AG04449 (cell line): ENCODE data around the gene EXD3.

Experiments used
- CTCF ChIA-PET: fragments of 350-600 bp; formaldehyde crosslinking; extraction: SDS; loops from one replicate; lab custom pipeline; 2021; ENCODE audit warnings: antibody characterized with exemption; lab: Yijun Ruan, JAX
- POLR2A ChIA-PET: fragments of 400-600, 350-600 bp; formaldehyde crosslinking; extraction: SDS; loops from one replicate; lab custom pipeline; 2020; ENCODE audit warnings: antibody characterized with exemption, inconsistent platforms; lab: Yijun Ruan, JAX
- DNase-seq: peaks from one replicate; pipeline ENCODE4 v3.0.0-alpha.2; 2010; ENCODE audit warnings: low read depth, low spot score
- H3K4me3 ChIP-seq: 2 replicates; pipeline ENCODE4 v1.5.1; 2011; ENCODE audit warnings: low read depth, mild to moderate bottlenecking, control low read depth, low read length
- TF ChIP-seq, protein P1 (sequence below): IDR thresholded peaks from one replicate; pipeline ENCODE4 v1.5.1; 2011; ENCODE audit warnings: mild to moderate bottlenecking, moderate library complexity, low read length, control low read depth, inconsistent platforms; ENCODE audit not compliant: insufficient read depth; ENCODE audit errors: missing control alignments

Gene EXD3

DNA sequence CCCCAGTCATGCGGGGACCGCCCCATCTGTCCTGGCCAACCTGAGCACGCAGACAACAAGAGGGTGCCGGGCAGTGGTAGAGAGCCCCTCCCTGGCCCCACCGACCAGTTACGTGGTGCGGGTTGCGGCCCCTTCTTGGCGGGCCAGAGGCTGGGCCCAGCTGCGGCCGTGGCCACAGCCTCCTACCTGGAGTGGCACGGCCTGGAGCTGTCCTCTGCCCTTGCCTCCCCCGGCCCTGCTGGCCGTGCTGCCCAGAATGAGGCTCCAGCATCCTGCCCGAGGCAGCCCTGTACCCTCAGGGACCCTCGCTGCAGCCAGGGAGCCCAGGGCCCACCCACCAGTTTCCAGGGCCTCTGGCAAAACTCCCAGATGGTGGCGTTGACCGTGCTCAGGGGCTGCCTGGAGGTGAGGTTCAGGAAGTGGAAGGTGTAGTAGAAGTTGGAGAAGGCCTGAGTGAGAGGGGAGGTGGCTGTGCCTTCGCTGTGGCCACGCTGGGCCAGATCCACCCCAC lies 12.5 kb upstream of the EXD3 start:
- DNase-seq = no peak
- CTCF ChIA-PET = interaction anchor here (1.2 kb wide), 1 partner anchor 117 kb away, joined by 3 read pairs; the partner anchor contains the start of gene MRPL41
- POLR2A ChIA-PET = no interaction called here
- TF ChIP-seq, protein P1, sequence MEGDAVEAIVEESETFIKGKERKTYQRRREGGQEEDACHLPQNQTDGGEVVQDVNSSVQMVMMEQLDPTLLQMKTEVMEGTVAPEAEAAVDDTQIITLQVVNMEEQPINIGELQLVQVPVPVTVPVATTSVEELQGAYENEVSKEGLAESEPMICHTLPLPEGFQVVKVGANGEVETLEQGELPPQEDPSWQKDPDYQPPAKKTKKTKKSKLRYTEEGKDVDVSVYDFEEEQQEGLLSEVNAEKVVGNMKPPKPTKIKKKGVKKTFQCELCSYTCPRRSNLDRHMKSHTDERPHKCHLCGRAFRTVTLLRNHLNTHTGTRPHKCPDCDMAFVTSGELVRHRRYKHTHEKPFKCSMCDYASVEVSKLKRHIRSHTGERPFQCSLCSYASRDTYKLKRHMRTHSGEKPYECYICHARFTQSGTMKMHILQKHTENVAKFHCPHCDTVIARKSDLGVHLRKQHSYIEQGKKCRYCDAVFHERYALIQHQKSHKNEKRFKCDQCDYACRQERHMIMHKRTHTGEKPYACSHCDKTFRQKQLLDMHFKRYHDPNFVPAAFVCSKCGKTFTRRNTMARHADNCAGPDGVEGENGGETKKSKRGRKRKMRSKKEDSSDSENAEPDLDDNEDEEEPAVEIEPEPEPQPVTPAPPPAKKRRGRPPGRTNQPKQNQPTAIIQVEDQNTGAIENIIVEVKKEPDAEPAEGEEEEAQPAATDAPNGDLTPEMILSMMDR = no peak
- no peak overlapping the region for H3K4me3 ChIP-seq

DNA sequence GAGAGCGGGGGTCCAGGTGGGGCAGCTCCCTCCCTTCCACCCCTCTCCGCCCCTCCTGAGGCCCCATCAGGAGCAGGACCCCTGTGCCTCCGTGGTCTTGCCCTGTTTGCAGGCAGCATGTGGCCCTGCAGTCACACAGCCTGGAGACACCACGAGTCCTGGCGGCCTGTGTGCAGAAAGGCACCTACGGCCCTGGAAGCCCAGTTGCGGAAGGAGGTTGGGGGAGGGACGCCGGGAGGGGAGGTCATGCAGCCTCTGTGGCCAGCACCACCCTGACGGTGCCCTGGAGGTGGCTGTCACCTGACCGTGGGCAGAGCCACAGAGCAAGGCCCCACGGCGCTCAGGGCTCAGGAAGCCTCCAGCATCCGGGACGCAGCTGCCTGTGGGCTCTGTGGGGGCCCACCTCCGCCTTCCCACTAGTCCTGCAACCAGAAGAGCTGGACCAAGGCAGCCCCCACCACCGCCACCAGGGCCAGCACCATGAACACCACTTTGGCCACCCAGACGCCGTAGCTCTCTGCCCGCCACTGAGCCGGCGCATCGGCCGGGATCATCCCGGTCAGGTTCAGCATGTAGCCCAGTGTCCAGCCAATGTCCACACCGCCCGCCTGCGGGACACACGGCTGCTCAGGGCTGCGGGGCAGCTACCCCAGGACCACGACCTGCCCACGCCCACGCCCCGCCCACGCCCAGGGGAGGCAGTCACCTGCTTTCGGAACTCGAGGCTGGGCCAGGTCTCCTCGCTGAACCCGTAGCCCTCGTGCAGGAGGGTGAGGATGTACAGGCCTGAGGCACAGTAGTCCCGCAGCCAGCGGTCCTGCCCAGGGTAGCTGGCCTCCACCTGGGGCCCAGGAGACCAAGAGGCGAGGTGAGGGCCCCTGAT lies 11.8 kb upstream of the EXD3 start:
- POLR2A ChIA-PET = no interaction called here
- H3K4me3 ChIP-seq = no peak overlapping the region
- DNase-seq = no peak
- TF ChIP-seq, protein P1 = no peak
- CTCF ChIA-PET = interaction anchor here (1.2 to 1.3 kb wide), 3 partner anchors 11 to 117 kb away, joined by 3 to 6 read pairs (median 5); partner anchors contain the start of genes EXD3, MRPL41 and NOXA1

DNA sequence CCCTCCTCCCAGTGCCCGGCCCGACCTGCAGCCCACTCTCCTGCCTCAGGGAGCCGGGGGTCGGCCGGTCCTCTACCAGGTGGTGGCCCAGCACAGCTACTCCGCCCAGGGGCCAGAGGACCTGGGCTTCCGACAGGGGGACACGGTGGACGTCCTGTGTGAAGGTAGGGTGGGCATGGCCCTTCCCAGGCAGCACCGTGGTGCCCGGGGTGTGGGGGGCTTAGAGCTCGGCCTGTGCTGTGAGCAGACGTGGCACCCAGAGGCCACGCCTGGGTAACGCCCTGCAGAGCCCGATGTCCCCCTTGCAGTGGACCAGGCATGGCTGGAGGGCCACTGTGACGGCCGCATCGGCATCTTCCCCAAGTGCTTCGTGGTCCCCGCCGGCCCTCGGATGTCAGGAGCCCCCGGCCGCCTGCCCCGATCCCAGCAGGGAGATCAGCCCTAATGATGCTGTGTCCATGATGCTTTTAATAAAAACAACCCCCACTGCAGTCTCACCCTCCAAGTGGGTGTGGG lies 11.0 kb upstream of the EXD3 start:
- no peak for DNase-seq
- TF ChIP-seq, protein P1 = no peak
- ChIA-PET POLR2A (no interaction called here), CTCF (interaction anchor here (1.2 to 1.7 kb wide), 3 partner anchors 10 to 11 kb away, joined by 4 to 6 read pairs (median 5); partner anchors contain the start of genes EXD3 and NOXA1)
- no peak overlapping the region for H3K4me3 ChIP-seq

DNA sequence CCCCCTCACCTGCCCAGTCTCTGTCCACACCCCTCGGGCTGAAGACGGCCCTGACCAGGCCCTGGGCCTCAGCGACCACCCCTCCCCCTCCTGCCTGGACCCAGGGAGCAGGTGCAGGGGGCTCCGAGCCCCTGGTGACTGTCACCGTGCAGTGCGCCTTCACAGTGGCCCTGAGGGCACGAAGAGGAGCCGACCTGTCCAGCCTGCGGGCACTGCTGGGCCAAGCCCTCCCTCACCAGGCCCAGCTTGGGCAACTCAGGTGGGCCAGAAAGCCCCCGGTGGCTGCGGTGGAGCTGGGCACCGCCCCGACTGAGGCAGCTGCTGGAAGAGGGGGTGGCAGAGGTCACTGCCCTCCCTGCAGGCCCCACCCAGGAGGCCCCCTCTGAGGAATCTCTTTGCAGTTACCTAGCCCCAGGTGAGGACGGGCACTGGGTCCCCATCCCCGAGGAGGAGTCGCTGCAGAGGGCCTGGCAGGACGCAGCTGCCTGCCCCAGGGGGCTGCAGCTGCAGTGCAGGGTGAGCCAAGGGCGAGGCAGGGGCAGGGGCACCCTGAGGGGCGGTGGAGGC lies 10.5 kb upstream of the EXD3 start:
- CTCF ChIA-PET = interaction anchor here (1.2 to 2.5 kb wide), 4 partner anchors 10 to 12 kb away, joined by 4 to 13 read pairs (median 6); partner anchors contain the start of genes EXD3 and NOXA1
- no peak for DNase-seq
- no peak overlapping the region for H3K4me3 ChIP-seq
- TF ChIP-seq, protein P1 = no peak
- POLR2A ChIA-PET = no interaction called here

DNA sequence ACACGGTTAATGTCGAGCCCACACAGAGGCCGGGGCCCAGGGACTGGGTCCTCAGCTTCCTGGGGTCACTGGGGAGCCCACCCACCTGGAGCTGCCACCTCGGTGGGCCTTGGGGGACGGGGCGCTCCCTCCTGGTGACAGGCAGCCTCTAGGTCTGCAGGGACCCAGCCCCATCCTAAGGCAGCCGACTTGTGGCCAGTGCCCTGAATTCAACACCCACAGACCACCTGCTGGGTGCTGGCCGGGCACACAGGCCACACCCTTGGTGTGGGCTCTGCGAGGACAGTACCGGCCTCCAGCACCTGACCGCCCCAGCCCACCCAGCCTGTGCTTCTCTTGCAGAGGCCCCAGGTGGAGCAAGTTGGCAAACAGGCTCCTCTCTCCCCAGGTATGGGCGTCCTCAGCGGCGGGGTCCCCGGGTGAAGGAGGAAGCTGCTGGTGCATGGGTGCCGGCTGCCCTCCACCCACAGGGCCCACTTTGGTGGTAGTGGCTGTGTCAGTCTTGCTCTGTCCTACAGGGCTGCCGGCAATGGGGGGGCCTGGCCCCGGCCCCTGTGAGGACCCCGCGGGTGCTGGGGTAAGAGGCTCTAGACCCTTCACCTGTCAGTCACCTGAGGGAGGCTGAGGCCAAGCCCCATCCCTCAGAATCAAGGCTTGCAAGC lies 9.9 kb upstream of the EXD3 start:
- DNase-seq = no peak
- H3K4me3 ChIP-seq = no peak overlapping the region
- TF ChIP-seq, protein P1 = no peak
- ChIA-PET CTCF (interaction anchor here (1.2 to 2.5 kb wide), 4 partner anchors 9 to 13 kb away, joined by 3 to 13 read pairs (median 6); partner anchors contain the start of genes EXD3 and NOXA1), POLR2A (no interaction called here)
